ENCODE results near the gene C1orf226. TPM values are rescaled to one million over a fixed set of nuclear protein-coding genes. Genes with fewer than 3 reads are reported as not detected.

Gene C1orf226
- total and polyA plus RNA-seq, 2 experiments from 2014 or later = 2.7 to 12.5 TPM

DNA sequence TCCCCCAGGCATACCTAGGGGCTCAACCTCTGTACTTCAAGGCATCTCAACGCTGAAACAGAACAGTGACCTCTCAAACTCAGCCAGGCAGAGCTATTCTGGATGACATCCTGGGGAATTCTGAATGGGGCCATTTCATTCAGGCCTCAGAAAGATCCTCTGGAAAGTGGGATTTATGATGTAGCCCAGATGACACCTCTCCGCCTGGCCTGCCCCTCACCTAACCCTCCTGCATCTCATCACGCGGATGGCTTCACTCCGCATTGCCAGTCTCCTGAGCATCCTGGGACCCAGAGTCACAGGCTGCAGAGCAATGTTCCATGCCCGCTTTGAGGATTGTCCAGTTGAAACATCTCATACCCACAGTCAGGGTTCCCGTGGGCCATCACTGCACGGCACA, 6.1 kb upstream of the C1orf226 start:
- Mint-ChIP-seq H3K4me3 (no peak overlapping the region), H3K4me1 (no peaks in the 10 kb centered on the region; the same call in 2 of the 3 replicates), H3K27ac (no peak overlapping the region), H3K27me3 (ENCODE audit: insufficient read depth, low read depth, poor library complexity) (peaks cover 11% of the 10 kb centered on the region), H3K9me3 (no peaks in the 10 kb centered on the region), H3K36me3 (ENCODE audit: low read depth) (no peaks in the 10 kb centered on the region)
- H4K20me1 ChIP-seq (replicated peaks; ENCODE audit: insufficient read depth) = no peaks in the 10 kb centered on the region
- no peak overlapping the region for H2AFZ ChIP-seq
- TF ChIP-seq, protein P1, sequence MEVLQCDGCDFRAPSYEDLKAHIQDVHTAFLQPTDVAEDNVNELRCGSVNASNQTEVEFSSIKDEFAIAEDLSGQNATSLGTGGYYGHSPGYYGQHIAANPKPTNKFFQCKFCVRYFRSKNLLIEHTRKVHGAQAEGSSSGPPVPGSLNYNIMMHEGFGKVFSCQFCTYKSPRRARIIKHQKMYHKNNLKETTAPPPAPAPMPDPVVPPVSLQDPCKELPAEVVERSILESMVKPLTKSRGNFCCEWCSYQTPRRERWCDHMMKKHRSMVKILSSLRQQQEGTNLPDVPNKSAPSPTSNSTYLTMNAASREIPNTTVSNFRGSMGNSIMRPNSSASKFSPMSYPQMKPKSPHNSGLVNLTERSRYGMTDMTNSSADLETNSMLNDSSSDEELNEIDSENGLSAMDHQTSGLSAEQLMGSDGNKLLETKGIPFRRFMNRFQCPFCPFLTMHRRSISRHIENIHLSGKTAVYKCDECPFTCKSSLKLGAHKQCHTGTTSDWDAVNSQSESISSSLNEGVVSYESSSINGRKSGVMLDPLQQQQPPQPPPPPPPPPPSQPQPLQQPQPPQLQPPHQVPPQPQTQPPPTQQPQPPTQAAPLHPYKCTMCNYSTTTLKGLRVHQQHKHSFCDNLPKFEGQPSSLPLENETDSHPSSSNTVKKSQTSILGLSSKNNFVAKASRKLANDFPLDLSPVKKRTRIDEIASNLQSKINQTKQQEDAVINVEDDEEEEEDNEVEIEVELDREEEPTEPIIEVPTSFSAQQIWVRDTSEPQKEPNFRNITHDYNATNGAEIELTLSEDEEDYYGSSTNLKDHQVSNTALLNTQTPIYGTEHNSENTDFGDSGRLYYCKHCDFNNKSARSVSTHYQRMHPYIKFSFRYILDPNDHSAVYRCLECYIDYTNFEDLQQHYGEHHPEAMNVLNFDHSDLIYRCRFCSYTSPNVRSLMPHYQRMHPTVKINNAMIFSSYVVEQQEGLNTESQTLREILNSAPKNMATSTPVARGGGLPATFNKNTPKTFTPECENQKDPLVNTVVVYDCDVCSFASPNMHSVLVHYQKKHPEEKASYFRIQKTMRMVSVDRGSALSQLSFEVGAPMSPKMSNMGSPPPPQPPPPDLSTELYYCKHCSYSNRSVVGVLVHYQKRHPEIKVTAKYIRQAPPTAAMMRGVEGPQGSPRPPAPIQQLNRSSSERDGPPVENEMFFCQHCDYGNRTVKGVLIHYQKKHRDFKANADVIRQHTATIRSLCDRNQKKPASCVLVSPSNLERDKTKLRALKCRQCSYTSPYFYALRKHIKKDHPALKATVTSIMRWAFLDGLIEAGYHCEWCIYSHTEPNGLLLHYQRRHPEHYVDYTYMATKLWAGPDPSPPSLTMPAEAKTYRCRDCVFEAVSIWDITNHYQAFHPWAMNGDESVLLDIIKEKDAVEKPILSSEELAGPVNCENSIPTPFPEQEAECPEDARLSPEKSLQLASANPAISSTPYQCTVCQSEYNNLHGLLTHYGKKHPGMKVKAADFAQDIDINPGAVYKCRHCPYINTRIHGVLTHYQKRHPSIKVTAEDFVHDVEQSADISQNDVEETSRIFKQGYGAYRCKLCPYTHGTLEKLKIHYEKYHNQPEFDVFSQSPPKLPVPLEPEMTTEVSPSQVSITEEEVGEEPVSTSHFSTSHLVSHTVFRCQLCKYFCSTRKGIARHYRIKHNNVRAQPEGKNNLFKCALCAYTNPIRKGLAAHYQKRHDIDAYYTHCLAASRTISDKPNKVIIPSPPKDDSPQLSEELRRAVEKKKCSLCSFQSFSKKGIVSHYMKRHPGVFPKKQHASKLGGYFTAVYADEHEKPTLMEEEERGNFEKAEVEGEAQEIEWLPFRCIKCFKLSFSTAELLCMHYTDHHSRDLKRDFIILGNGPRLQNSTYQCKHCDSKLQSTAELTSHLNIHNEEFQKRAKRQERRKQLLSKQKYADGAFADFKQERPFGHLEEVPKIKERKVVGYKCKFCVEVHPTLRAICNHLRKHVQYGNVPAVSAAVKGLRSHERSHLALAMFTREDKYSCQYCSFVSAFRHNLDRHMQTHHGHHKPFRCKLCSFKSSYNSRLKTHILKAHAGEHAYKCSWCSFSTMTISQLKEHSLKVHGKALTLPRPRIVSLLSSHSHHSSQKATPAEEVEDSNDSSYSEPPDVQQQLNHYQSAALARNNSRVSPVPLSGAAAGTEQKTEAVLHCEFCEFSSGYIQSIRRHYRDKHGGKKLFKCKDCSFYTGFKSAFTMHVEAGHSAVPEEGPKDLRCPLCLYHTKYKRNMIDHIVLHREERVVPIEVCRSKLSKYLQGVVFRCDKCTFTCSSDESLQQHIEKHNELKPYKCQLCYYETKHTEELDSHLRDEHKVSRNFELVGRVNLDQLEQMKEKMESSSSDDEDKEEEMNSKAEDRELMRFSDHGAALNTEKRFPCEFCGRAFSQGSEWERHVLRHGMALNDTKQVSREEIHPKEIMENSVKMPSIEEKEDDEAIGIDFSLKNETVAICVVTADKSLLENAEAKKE (CRISPR knock-in tag; IDR thresholded peaks at IDR 0.05) = no peak
- no peak for TF ChIP-seq EZH2phosphoT487 (IDR thresholded peaks at IDR 0.05; ENCODE audit: unreplicated experiment)
- TF ChIP-seq JUNB (IDR thresholded peaks at IDR 0.05; ENCODE audit: unreplicated experiment) = no peak
- H3K4me2 ChIP-seq = no peak overlapping the region
- no peaks in the 10 kb centered on the region for H3K79me2 ChIP-seq (replicated peaks; ENCODE audit: insufficient read depth)
- no peaks in the 10 kb centered on the region for H3F3A ChIP-seq (replicated peaks; ENCODE audit: low read depth)
- no peak overlapping the region for H3K4me3 ChIP-seq
- DNase-seq (ENCODE audit: low spot score) (no peak), ATAC-seq (no peak)
- H3K4me1 ChIP-seq (ENCODE audit: insufficient read depth) = no peaks in the 10 kb centered on the region
- no peak overlapping the region for H3K27ac ChIP-seq (ENCODE audit: low read depth)
- H3K27me3 ChIP-seq (ENCODE audit: insufficient read depth) = no peaks in the 10 kb centered on the region
- no peaks in the 10 kb centered on the region for H3K36me3 ChIP-seq (ENCODE audit: insufficient read depth)
- no peaks in the 10 kb centered on the region for H3K9me2 ChIP-seq (ENCODE audit: insufficient read depth)

DNA sequence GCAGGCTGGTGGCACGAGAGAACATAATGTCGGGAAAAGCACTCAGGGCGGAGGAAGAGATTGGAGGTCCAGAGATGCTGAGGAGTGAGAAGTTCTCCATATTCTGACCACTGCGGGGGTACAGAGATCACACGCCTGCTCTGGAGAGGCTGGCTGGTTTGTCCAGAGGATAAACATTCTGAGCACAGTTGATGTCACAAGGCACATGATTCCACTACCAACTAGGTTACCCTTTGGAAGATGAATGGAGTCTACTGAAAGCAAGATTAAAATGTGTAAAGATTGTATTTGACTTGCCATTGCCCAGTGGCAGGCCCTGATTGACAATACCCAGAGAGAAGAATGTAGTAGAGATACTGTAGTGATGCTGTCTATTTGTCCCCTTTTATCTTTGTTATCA, 4.8 kb upstream of the C1orf226 start, which contains the start of gene SPATA46:
Gene SPATA46, minus strand, starts transcription at position 164 of the 400 bp plus-strand sequence. Its CDS starts 64 bp downstream, at position 100.
- DNase-seq (ENCODE audit: low spot score) = no peak
- no peaks in the 10 kb centered on the region for H3K4me1 ChIP-seq (ENCODE audit: insufficient read depth)
- H3K79me2 ChIP-seq (replicated peaks; ENCODE audit: insufficient read depth) = no peaks in the 10 kb centered on the region
- H3K36me3 ChIP-seq (ENCODE audit: insufficient read depth) = no peaks in the 10 kb centered on the region
- no peak for ATAC-seq
- no peak within 1 kb of the TSS for H3K27ac ChIP-seq (ENCODE audit: low read depth)
- no peaks in the 10 kb centered on the region for H3K9me3 Mint-ChIP-seq
- H3K27ac Mint-ChIP-seq = no peak within 1 kb of the TSS
- H3K9me2 ChIP-seq (ENCODE audit: insufficient read depth) = no peaks in the 10 kb centered on the region
- H2AFZ ChIP-seq = no peak within 1 kb of the TSS
- H3K27me3 ChIP-seq (ENCODE audit: insufficient read depth) = no peaks in the 10 kb centered on the region
- no peak within 1 kb of the TSS for H3K4me3 Mint-ChIP-seq
- H3K36me3 Mint-ChIP-seq (ENCODE audit: low read depth) = no peaks in the 10 kb centered on the region
- no peak within 1 kb of the TSS for H3K4me3 ChIP-seq
- H3F3A ChIP-seq (replicated peaks; ENCODE audit: low read depth) = no peaks in the 10 kb centered on the region
- H3K27me3 Mint-ChIP-seq (ENCODE audit: insufficient read depth, low read depth, poor library complexity) = peaks cover 11% of the 10 kb centered on the region
- no peaks in the 10 kb centered on the region for H4K20me1 ChIP-seq (replicated peaks; ENCODE audit: insufficient read depth)
- H3K4me1 Mint-ChIP-seq = no peaks in the 10 kb centered on the region; the same call in 2 of the 3 replicates
- no peak within 1 kb of the TSS for H3K4me2 ChIP-seq
- TF ChIP-seq NANOG (IDR thresholded peaks at IDR 0.05; ENCODE audit: borderline replicate concordance) = no peak
- TF ChIP-seq EZH2 (IDR thresholded peaks at IDR 0.05; ENCODE audit: low read depth, unreplicated experiment) = no peak
- TF ChIP-seq, protein P2, sequence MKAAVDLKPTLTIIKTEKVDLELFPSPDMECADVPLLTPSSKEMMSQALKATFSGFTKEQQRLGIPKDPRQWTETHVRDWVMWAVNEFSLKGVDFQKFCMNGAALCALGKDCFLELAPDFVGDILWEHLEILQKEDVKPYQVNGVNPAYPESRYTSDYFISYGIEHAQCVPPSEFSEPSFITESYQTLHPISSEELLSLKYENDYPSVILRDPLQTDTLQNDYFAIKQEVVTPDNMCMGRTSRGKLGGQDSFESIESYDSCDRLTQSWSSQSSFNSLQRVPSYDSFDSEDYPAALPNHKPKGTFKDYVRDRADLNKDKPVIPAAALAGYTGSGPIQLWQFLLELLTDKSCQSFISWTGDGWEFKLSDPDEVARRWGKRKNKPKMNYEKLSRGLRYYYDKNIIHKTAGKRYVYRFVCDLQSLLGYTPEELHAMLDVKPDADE (IDR thresholded peaks at IDR 0.05) = no peak
- TF ChIP-seq ZNF114 (CRISPR knock-in tag; IDR thresholded peaks at IDR 0.05) = no peak
- TF ChIP-seq, protein P3, sequence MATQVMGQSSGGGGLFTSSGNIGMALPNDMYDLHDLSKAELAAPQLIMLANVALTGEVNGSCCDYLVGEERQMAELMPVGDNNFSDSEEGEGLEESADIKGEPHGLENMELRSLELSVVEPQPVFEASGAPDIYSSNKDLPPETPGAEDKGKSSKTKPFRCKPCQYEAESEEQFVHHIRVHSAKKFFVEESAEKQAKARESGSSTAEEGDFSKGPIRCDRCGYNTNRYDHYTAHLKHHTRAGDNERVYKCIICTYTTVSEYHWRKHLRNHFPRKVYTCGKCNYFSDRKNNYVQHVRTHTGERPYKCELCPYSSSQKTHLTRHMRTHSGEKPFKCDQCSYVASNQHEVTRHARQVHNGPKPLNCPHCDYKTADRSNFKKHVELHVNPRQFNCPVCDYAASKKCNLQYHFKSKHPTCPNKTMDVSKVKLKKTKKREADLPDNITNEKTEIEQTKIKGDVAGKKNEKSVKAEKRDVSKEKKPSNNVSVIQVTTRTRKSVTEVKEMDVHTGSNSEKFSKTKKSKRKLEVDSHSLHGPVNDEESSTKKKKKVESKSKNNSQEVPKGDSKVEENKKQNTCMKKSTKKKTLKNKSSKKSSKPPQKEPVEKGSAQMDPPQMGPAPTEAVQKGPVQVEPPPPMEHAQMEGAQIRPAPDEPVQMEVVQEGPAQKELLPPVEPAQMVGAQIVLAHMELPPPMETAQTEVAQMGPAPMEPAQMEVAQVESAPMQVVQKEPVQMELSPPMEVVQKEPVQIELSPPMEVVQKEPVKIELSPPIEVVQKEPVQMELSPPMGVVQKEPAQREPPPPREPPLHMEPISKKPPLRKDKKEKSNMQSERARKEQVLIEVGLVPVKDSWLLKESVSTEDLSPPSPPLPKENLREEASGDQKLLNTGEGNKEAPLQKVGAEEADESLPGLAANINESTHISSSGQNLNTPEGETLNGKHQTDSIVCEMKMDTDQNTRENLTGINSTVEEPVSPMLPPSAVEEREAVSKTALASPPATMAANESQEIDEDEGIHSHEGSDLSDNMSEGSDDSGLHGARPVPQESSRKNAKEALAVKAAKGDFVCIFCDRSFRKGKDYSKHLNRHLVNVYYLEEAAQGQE (IDR thresholded peaks at IDR 0.05; ENCODE audit: unreplicated experiment) = no peak
- no peak for TF ChIP-seq JUNB (IDR thresholded peaks at IDR 0.05; ENCODE audit: unreplicated experiment)
- no peak for TF ChIP-seq CREB1 (CRISPR knock-in tag; IDR thresholded peaks at IDR 0.05; ENCODE audit: low read depth)
- no peak for TF ChIP-seq POLR2AphosphoS5 (IDR thresholded peaks at IDR 0.05; ENCODE audit: low read depth)
- TF ChIP-seq EZH2phosphoT487 (IDR thresholded peaks at IDR 0.05; ENCODE audit: unreplicated experiment) = no peak
